ENCODE data around the gene SMIM14.

- TF ChIP-seq POLR2A (IDR thresholded peaks at IDR 0.05) (no peak), CTCF (IDR thresholded peaks at IDR 0.05) (no peak)
Measured at GRCh38 chr4:39574946-39575345, 63.7 kb downstream of the SMIM14 start.
